Hepatocyte (in vitro differentiated cells): ENCODE data around the gene MCF2L2.

ENCODE experiments used
- CTCF ChIP-seq: fragments of 200-600 bp; sonication (generic); IDR thresholded peaks from 2 replicates; pipeline ENCODE4 v1.5.1; 2016; ENCODE audit warnings: antibody characterized with exemption, mild to moderate bottlenecking; ENCODE audit not compliant: poor library complexity
- EZH2 ChIP-seq: fragments of 200-600 bp; sonication (generic); IDR thresholded peaks from 2 replicates; pipeline ENCODE4 v1.6.1; 2016; ENCODE audit warnings: antibody characterized with exemption, mild to moderate bottlenecking, borderline replicate concordance

GRCh38 chr3:183261151-183261724 lies 167.2 kb downstream of the MCF2L2 start:
- TF ChIP-seq CTCF (no peak), EZH2 (no peak)
